GM20000 (cell line): ENCODE results near the gene OR51E1.
A peak's percentile ranks its signal among the peaks of the same experiment; 100 is the strongest.

Experiments used
- DNase-seq: peaks from one replicate; pipeline ENCODE4 v3.0.0; 2012; ENCODE audit warnings: low spot score
- CTCF ChIP-seq: IDR thresholded peaks from 2 replicates; pipeline ENCODE4 v1.5.1; 2012; ENCODE audit warnings: mild to moderate bottlenecking, control low read depth; ENCODE audit errors: extremely low read depth, missing control alignments

OR51E1 gene

GRCh38 chr11:4697585-4697984 lies 53.8 kb downstream of the OR51E1 start, which contains the start of gene OR51E2:
Gene OR51E2, minus strand, starts transcription at chr11:4697853. Its CDS starts 15,142 bp downstream, at chr11:4682711.
- DNase-seq, result no peak
- TF ChIP-seq CTCF, result no peak

GRCh38 chr11:4699697-4700435 lies 56.1 kb downstream of the OR51E1 start:
- no peak for TF ChIP-seq CTCF
- DNase-seq, result peak; percentile 16

GRCh38 chr11:4700436-4700820 lies 56.6 kb downstream of the OR51E1 start:
- no peak for TF ChIP-seq CTCF
- no peak for DNase-seq

GRCh38 chr11:4704054-4704789 lies 60.4 kb downstream of the OR51E1 start, which contains the start of gene MMP26:
Gene MMP26, plus strand, starts transcription at chr11:4704784.
- no peak for DNase-seq

GRCh38 chr11:4704790-4705334 lies 61.1 kb downstream of the OR51E1 start:
- no peak for TF ChIP-seq CTCF
- DNase-seq, result no peak

More at GRCh38 chr11:4704054-4704789, 60.4 kb downstream of the OR51E1 start, which contains the start of gene MMP26:
- no peak for TF ChIP-seq CTCF
